Liver (tissue), 5 donors: Measurements from ENCODE around the gene FLG2. TPM values are rescaled to one million over a fixed set of nuclear protein-coding genes. Genes with fewer than 3 reads are reported as not detected.

Source experiments
- polyA plus RNA-seq, 2 donors: library from polyadenylated mRNA; stranded (reverse) in 1 of 2; unstranded in 1 of 2; fragments of 200-250 nt in 1 of 2; fragments of >200 nt in 1 of 2; fragmentation: Nextera tagmentation in 1 of 2; extraction: Ambion mirVana in 1 of 2; gene quantifications; one replicate each; pipeline versions ENCODE4 v1.2.1 to v1.2.3, GENCODE V29; 2013 to 2015
- small RNA-seq: library from RNA; depleted of rRNA; stranded (forward); fragments of <200 nt; gene quantifications from one replicate; pipeline ENCODE3, GENCODE V24; 2014
- total RNA-seq, 2 donors: library from RNA; depleted of rRNA; stranded (reverse); fragments of >200 nt; gene quantifications; one replicate each; pipeline ENCODE4 v1.2.3, GENCODE V29; 2014
- donor health status: healthy.
- donor health status: healthy.
- donor health status: healthy.

FLG2 gene
- total and polyA plus RNA-seq, 4 donors, result not detected

Small RNAs within 50 kb of the gene (small RNA-seq; reads per million reads assigned to genes)
- gene HMGN3P1, result not detected

Other genes starting within 250 kb of the FLG2 start
- gene TCHH, start 244.6 kb downstream of the FLG2 start, total RNA-seq, result under 1 TPM; 0.05 to 0.33 TPM
- under 1 TPM; 0.07 to 0.09 TPM for gene TCHH, start 244.6 kb downstream of the FLG2 start, polyA plus RNA-seq
- gene RPTN, start 200.8 kb downstream of the FLG2 start, total RNA-seq, result not detected
- gene RPTN, start 200.8 kb downstream of the FLG2 start, polyA plus RNA-seq, result not detected
- not detected for gene HRNR, start 135.8 kb downstream of the FLG2 start, total RNA-seq
- gene HRNR, start 135.8 kb downstream of the FLG2 start, polyA plus RNA-seq, result under 1 TPM in 1 of 2 donors, not detected in 1; 0.04 TPM
- gene FLG, start 34.8 kb downstream of the FLG2 start, total RNA-seq, result under 1 TPM in 1 of 2 donors, not detected in 1; under 0.01 TPM
- under 1 TPM; under 0.01 to 0.06 TPM for gene FLG, start 34.8 kb downstream of the FLG2 start, polyA plus RNA-seq
- gene CRNN, start 54.3 kb upstream of the FLG2 start, total RNA-seq, result under 1 TPM in 1 of 2 donors, not detected in 1; 0.05 TPM
- gene CRNN, start 54.3 kb upstream of the FLG2 start, polyA plus RNA-seq, result under 1 TPM in 1 of 2 donors, not detected in 1; 0.22 TPM
- not detected for gene LCE5A, start 150.8 kb upstream of the FLG2 start, total RNA-seq
- gene LCE5A, start 150.8 kb upstream of the FLG2 start, polyA plus RNA-seq, result not detected
- not detected for gene CRCT1, start 154.5 kb upstream of the FLG2 start, total RNA-seq
- not detected for gene CRCT1, start 154.5 kb upstream of the FLG2 start, polyA plus RNA-seq
- not detected for gene LCE3E, start 206.8 kb upstream of the FLG2 start, total RNA-seq
- gene LCE3E, start 206.8 kb upstream of the FLG2 start, polyA plus RNA-seq, result not detected
- not detected for gene LCE3D, start 220.5 kb upstream of the FLG2 start, total RNA-seq
- not detected for gene LCE3D, start 220.5 kb upstream of the FLG2 start, polyA plus RNA-seq
- gene LCE3C, start 240.2 kb upstream of the FLG2 start, total RNA-seq, result not detected
- not detected for gene LCE3C, start 240.2 kb upstream of the FLG2 start, polyA plus RNA-seq